ENCODE data around the gene P2RY1. TPM values are rescaled to one million over a fixed set of nuclear protein-coding genes. Genes with fewer than 3 reads are reported as not detected.

Gene P2RY1
- total RNA-seq, 1 donor from 2014 or later, result 22.5 TPM

DNA sequence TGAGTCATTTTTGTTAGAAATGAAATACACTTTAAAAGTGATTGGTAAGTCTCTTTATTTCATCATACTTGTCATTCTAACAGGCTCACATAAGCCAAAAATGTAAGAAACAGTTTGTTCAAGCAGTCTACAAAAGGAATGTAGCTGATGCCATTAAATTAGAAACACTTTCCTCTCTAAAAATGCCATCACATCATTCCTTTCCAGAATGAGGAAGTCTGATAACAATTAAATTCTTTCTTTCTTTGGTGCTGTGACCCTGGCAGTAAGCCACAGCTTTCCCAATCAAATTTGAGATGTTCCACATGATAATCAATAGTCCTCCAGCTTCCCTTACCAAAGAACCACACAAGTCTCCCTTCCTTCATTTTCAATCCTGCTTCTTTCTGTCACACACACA is 9.4 kb upstream of the P2RY1 start:
- H3K9me3 ChIP-seq, result no peaks in the 10 kb centered on the region
- intact Hi-C loops (cut with DNase I), result no loop called here
- DNase-seq (no peak), ATAC-seq (no peak)
- TF ChIP-seq, protein P1, sequence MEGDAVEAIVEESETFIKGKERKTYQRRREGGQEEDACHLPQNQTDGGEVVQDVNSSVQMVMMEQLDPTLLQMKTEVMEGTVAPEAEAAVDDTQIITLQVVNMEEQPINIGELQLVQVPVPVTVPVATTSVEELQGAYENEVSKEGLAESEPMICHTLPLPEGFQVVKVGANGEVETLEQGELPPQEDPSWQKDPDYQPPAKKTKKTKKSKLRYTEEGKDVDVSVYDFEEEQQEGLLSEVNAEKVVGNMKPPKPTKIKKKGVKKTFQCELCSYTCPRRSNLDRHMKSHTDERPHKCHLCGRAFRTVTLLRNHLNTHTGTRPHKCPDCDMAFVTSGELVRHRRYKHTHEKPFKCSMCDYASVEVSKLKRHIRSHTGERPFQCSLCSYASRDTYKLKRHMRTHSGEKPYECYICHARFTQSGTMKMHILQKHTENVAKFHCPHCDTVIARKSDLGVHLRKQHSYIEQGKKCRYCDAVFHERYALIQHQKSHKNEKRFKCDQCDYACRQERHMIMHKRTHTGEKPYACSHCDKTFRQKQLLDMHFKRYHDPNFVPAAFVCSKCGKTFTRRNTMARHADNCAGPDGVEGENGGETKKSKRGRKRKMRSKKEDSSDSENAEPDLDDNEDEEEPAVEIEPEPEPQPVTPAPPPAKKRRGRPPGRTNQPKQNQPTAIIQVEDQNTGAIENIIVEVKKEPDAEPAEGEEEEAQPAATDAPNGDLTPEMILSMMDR (IDR thresholded peaks at IDR 0.05), result no peak
- no peaks in the 10 kb centered on the region for H3K27me3 ChIP-seq
- peaks cover 7% of the 10 kb centered on the region for H3K4me1 ChIP-seq
- H3K27ac ChIP-seq, result no peak overlapping the region
- no peak overlapping the region for H3K4me3 ChIP-seq
- no peaks in the 10 kb centered on the region for H3K36me3 ChIP-seq

DNA sequence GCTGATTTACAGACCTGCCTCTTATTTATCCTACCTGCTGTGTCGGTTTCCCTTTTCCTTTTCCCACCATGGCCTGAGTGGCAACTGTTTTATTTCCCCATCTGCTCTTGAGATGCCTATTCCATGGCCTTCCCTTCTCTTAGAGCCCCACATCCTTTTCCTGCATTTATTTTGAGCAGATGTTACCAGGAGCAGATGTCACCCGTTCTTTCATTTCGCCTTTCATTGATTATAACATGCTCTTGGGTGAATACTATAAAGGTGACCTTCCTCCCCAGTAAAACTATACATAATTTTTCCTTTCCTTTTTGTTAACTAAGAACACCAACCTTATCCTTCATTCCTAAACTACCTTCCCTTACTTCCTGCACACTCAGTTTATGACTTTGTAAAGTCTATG is 8.5 kb upstream of the P2RY1 start:
- H3K27me3 ChIP-seq, result no peaks in the 10 kb centered on the region
- peaks cover 7% of the 10 kb centered on the region for H3K4me1 ChIP-seq
- intact Hi-C loops (cut with DNase I), result no loop called here
- H3K4me3 ChIP-seq, result no peak overlapping the region
- ATAC-seq (no peak), DNase-seq (no peak)
- H3K27ac ChIP-seq, result no peak overlapping the region
- no peaks in the 10 kb centered on the region for H3K9me3 ChIP-seq
- H3K36me3 ChIP-seq, result no peaks in the 10 kb centered on the region
- TF ChIP-seq, protein P1 (IDR thresholded peaks at IDR 0.05), result no peak

DNA sequence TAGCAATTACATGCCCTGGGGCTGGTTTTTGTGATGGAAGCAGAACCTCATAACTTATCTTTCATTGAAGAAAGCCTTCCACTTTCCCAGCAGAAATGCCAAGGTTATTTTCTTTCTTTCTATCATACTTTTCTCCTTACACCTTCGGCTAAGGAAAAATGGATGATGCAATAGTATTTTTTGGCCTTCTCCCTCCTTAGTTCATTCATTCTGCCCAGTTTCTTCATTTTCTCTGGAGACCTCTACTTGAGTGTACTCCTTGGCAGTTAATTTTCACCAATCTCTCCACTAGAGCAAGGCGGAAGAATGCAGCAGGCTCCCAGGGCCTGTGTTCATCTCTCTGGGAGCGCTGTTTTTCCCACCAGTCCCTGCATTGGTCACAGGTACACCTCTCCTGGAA is 7.6 kb upstream of the P2RY1 start:
- H3K4me1 ChIP-seq, result peaks cover 7% of the 10 kb centered on the region
- H3K27ac ChIP-seq, result no peak overlapping the region
- intact Hi-C loops (cut with DNase I), result no loop called here
- no peak overlapping the region for H3K4me3 ChIP-seq
- no peak for DNase-seq
- TF ChIP-seq, protein P1 (IDR thresholded peaks at IDR 0.05), result no peak
- no peak for ATAC-seq
- H3K9me3 ChIP-seq, result no peaks in the 10 kb centered on the region
- no peaks in the 10 kb centered on the region for H3K36me3 ChIP-seq
- H3K27me3 ChIP-seq, result no peaks in the 10 kb centered on the region

DNA sequence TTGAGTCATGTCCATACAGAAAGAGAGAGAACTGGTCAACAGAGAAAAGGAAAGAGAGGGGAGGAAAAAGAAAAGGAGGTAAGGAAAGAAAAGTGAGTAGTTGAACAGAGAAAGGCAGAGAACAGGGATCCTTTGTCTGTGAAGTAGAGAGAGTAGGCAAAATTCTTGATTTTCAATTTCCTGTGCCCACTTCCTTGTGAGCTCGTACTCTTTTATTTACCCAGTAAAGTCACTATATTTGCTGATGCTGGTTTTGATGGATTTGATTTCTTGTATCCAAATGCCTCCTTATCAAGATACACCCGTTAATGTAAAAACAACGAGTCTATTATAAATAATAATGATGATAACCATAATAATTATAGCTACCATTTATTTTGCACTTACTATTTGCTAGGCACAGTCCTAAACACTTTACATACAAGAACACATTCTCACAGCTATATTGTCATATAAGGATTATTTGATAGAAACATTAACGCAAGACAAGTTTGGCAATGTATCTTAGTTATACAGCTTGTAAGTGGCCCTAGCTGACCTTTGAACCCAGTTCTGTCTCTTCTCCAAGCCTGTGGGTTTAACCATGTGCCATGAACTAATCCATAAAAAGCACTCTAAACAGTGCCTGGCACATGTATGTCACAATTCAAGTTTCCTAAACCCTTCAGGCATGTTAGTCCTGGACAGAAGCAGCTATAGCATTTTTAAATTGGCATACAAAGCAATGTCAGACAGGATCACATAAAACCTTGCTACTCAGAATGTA is 6.7 kb upstream of the P2RY1 start:
- no peaks in the 10 kb centered on the region for H3K36me3 ChIP-seq
- H3K27me3 ChIP-seq, result no peaks in the 10 kb centered on the region
- H3K27ac ChIP-seq, result no peak overlapping the region
- no peaks in the 10 kb centered on the region for H3K9me3 ChIP-seq
- ATAC-seq (no peak), DNase-seq (no peak)
- H3K4me3 ChIP-seq, result no peak overlapping the region
- peaks cover 7% of the 10 kb centered on the region for H3K4me1 ChIP-seq
- TF ChIP-seq, protein P1 (IDR thresholded peaks at IDR 0.05), result no peak
- intact Hi-C loops (cut with DNase I), result no loop called here

DNA sequence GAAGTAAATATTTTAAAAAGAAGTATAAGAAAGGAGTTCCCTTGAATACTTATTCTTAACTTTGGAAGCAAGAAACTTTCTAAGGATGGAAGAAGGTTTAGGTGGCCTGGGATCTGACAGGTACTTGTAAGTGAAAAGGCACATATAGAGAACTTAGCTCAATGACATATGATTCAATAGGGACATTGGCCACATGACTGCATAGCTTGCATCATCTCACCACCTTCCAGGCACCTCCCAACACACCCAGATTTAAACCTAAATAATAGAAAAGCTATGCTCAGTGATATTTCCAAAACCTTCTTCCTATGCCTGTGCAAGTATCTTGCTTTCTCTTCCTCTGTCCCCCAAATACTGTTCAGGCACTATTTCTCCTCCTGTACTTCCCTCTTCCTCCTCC is 4.7 kb upstream of the P2RY1 start:
- H3K9me3 ChIP-seq, result no peaks in the 10 kb centered on the region
- no peak overlapping the region for H3K27ac ChIP-seq
- DNase-seq, result no peak
- no peak for ATAC-seq
- H3K4me1 ChIP-seq, result peaks cover 1% of the 10 kb centered on the region
- intact Hi-C loops (cut with DNase I), result no loop called here
- H3K36me3 ChIP-seq, result no peaks in the 10 kb centered on the region
- H3K4me3 ChIP-seq, result no peak overlapping the region
- TF ChIP-seq, protein P1 (IDR thresholded peaks at IDR 0.05), result no peak
- no peaks in the 10 kb centered on the region for H3K27me3 ChIP-seq
